IPS-15b (cell line): ENCODE measurements around the gene MINAR1.

ENCODE experiments used
- H3K27me3 ChIP-seq: one replicate; pipeline ENCODE4 v1.6.1; 2013; ENCODE audit warnings: low read length; ENCODE audit not compliant: control insufficient read depth, insufficient read depth
- H3K36me3 ChIP-seq: one replicate; pipeline ENCODE4 v1.6.1; 2013; ENCODE audit warnings: low read length; ENCODE audit not compliant: control insufficient read depth, insufficient read depth
- H3K4me1 ChIP-seq: one replicate; pipeline ENCODE4 v1.6.1; 2013; ENCODE audit warnings: mild to moderate bottlenecking, low read length; ENCODE audit not compliant: control insufficient read depth, insufficient read depth
- H3K4me3 ChIP-seq: one replicate; pipeline ENCODE4 v1.5.1; 2013; ENCODE audit warnings: low read depth, low read length
- H3K9ac ChIP-seq: one replicate; pipeline ENCODE4 v1.6.1; 2013; ENCODE audit warnings: low read depth, mild to moderate bottlenecking, low read length
- H3K9me3 ChIP-seq: one replicate; pipeline ENCODE4 v1.6.1; 2013; ENCODE audit warnings: mild to moderate bottlenecking, low read length; ENCODE audit not compliant: control insufficient read depth, insufficient read depth

MINAR1 gene

DNA sequence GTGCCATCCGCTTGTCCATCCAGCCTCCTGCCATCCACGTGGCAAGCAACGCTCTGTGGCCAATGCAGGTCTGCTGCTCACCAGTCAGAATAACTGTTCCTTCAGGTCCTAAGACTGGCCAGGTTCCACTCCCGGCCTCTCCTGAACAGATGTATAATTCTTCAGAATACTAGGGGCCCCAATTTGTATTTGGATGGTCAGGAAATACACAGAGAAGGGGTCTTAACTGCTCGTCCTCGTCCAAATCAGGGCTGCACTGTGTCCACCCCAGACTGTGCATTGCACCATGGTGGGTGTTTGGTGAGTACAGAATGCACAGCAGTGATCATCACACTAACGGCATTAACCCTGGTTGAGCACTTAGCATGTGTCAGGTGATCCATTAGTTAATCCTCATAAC, 46.0 kb downstream of the MINAR1 start:
- Histone ChIP-seq H3K9ac (no peak overlapping the region), H3K36me3 (no peaks in the 10 kb centered on the region), H3K9me3 (no peaks in the 10 kb centered on the region), H3K27me3 (no peaks in the 10 kb centered on the region), H3K4me3 (no peak overlapping the region), H3K4me1 (no peaks in the 10 kb centered on the region)

GRCh38 chr15:79479616-79480015, 47.5 kb downstream of the MINAR1 start:
- H3K27me3 ChIP-seq = no peaks in the 10 kb centered on the region
- no peaks in the 10 kb centered on the region for H3K36me3 ChIP-seq
- H3K4me1 ChIP-seq = no peaks in the 10 kb centered on the region
- no peak overlapping the region for H3K4me3 ChIP-seq
- no peaks in the 10 kb centered on the region for H3K9me3 ChIP-seq
- no peak overlapping the region for H3K9ac ChIP-seq

DNA sequence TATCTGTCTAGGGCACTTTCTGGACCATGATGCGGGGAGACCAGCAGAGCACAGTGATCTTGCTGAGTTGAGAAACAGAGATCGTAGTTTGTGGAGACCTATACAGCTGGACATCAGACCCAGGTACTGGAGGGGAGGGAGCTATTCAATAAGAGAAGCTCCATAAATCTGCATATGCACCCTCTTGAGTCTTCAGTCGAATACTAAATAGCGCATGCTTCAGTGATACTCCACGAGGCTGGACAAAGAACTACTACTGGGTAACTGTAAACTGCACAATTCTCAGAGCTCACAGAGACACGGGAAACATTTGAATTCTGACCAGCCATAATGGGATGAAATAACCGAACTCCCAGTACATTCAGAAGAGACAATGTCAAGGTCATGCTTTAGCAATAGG, 49.7 kb downstream of the MINAR1 start:
- Histone ChIP-seq H3K4me3 (no peak overlapping the region), H3K9me3 (no peaks in the 10 kb centered on the region), H3K4me1 (no peaks in the 10 kb centered on the region), H3K27me3 (no peaks in the 10 kb centered on the region), H3K9ac (no peak overlapping the region), H3K36me3 (no peaks in the 10 kb centered on the region)
